Muscle layer of duodenum (tissue), 2 donors: ENCODE data around the gene FAM162A.

ENCODE experiments used
- H3K27ac ChIP-seq: one replicate; pipeline ENCODE4 v1.7.0; 2013; ENCODE audit warnings: mild to moderate bottlenecking, low read length
- H3K27me3 ChIP-seq: one replicate; pipeline ENCODE4 v1.7.0; 2013; ENCODE audit warnings: low read depth, mild to moderate bottlenecking, control low read depth, low read length
- H3K36me3 ChIP-seq, 2 donors: one replicate each; pipeline ENCODE4 v1.7.0; 2013; ENCODE audit warnings: low read length in 2 of 2, control low read depth in 1 of 2, mild to moderate bottlenecking in 1 of 2; ENCODE audit not compliant: insufficient read depth in 2 of 2, control insufficient read depth in 1 of 2
- H3K4me1 ChIP-seq, 2 donors: one replicate each; pipeline ENCODE4 v1.7.0; 2013; ENCODE audit warnings: low read length in 2 of 2, mild to moderate bottlenecking in 2 of 2, control low read depth in 1 of 2, moderate library complexity in 1 of 2; ENCODE audit not compliant: insufficient read depth in 2 of 2, control insufficient read depth in 1 of 2
- H3K4me3 ChIP-seq, 2 donors: one replicate each; pipeline ENCODE4 v1.7.0; 2013; ENCODE audit warnings: low read length in 2 of 2, low read depth in 1 of 2, mild to moderate bottlenecking in 1 of 2
- H3K9me3 ChIP-seq, 2 donors: one replicate each; pipeline ENCODE4 v1.7.0; 2013; ENCODE audit warnings: low read length in 2 of 2, control low read depth in 1 of 2, mild to moderate bottlenecking in 1 of 2; ENCODE audit not compliant: control insufficient read depth in 1 of 2
- donor health status: healthy.

The FAM162A gene

DNA sequence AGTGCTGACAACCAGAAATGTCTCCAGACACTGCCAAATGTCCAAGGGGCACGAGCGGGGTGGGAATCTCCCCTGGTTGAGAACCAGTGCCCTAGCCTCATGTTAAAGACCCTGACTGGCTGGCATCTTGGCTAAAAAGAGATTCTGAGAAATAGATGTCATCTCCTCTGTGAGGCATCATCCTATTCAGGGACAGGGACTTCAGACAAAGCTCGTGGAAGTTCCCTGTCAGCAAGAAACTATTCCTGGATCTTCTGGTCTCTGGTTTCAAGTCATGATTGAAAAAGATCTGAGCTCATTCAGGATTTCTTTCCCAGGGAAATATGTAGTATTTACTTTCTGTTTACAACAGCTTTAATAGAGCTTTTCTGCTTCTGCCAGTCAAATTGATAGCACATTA lies 21.0 kb downstream of the FAM162A start:
- no peaks in the 10 kb centered on the region for H3K4me1 ChIP-seq
- no peaks in the 10 kb centered on the region for H3K27me3 ChIP-seq
- H3K9me3 ChIP-seq = no peaks in the 10 kb centered on the region
- H3K27ac ChIP-seq = no peak overlapping the region
- no peak overlapping the region for H3K4me3 ChIP-seq
- H3K36me3 ChIP-seq = peaks cover 44 to 73% of the 10 kb centered on the region in 2 donors

DNA sequence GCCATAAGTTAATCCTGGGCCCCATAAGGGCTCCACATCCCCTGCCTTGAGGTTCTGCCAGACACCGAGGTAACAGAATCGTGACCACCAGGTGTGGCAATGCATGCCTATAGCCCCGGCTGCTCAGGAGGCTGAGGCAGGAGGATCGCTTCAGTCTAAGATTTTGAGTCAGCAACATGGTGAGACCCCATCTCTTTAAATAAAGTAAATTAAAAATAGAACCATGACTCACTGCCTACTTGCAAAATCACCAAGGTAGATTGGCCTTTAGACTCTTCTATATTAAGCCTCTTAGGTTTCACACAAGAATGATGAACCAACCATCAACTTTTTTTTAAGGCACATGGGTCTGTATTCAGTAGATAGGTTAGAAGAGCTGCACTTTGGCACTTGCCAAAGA lies 22.2 kb downstream of the FAM162A start:
- no peak overlapping the region for H3K27ac ChIP-seq
- no peaks in the 10 kb centered on the region for H3K4me1 ChIP-seq
- peaks cover 49 to 84% of the 10 kb centered on the region in 2 donors for H3K36me3 ChIP-seq

DNA sequence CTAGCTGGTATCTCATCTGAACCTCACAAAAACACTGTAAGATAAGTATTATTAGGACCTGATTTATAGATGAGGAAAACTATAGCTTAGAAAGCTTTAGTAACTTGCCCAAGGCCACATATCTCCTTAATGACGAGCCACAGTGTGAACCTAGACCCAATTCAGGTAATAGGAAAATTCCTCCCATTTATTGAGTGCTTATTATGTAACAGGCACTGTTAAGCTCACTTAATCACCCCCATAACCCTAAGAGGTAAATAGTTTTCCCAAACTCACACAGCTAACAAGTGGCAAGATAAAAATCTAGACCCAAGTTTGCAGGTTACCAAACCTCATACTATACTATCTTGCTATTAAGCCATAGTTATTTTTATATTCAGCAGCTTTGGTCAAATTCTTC lies 24.0 kb downstream of the FAM162A start:
- Histone ChIP-seq H3K4me3 (no peak overlapping the region), H3K4me1 (no peaks in the 10 kb centered on the region), H3K36me3 (peaks cover 53 to 87% of the 10 kb centered on the region in 2 donors), H3K27ac (no peak overlapping the region), H3K27me3 (no peaks in the 10 kb centered on the region), H3K9me3 (no peaks in the 10 kb centered on the region)

More for the DNA sequence above, 22.2 kb downstream of the FAM162A start:
- Histone ChIP-seq H3K9me3 (no peaks in the 10 kb centered on the region), H3K4me3 (no peak overlapping the region), H3K27me3 (no peaks in the 10 kb centered on the region)

DNA sequence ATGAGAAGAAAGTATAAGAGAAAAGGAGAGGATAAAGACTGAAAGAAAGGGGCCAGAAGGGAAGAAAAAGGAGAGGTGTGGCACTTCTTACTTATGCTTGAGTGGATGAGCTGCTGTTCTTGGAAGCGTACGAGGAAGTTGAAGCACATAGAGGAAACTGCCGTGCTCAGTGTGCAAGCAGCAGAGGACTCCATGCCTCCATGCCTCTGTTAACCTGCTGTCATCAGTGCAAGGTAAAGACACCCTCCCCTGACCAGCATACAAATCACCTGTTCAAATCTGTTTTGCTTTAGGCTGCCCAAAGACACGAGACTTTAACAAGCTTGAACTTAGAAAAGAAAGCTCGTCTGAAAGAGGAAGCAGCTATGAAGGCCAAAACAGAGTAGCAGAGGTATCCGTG lies 25.5 kb downstream of the FAM162A start:
- H3K36me3 ChIP-seq = peaks cover 41 to 72% of the 10 kb centered on the region in 2 donors
- no peak overlapping the region for H3K27ac ChIP-seq
- H3K4me3 ChIP-seq = no peak overlapping the region
- no peaks in the 10 kb centered on the region for H3K9me3 ChIP-seq
- H3K27me3 ChIP-seq = no peaks in the 10 kb centered on the region
- H3K4me1 ChIP-seq = peaks cover 0 to 6% of the 10 kb centered on the region in 2 donors

DNA sequence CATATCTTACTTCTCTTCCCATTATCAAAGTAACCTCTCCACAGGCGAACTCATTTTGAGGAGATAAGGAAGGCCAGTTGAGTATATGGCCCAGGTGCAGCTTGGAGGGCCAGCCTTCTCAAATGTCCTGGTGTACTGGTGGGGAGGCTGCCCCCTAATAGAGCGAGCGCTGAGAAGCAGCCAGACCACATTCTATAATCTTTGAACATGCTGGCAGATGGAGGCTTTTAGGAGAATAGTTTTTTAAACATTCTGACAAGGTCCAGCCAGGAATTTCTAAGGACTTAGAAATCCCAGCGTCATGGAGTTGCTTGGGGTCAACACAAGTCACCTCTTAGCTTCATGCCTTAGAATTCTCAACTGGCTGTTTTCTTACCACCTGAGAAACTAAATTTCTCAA lies 26.1 kb downstream of the FAM162A start:
- Histone ChIP-seq H3K36me3 (peaks cover 37 to 66% of the 10 kb centered on the region in 2 donors), H3K4me3 (no peak overlapping the region), H3K27me3 (no peaks in the 10 kb centered on the region), H3K9me3 (no peaks in the 10 kb centered on the region), H3K4me1 (peaks cover under 1 to 13% of the 10 kb centered on the region in 2 donors), H3K27ac (no peak overlapping the region)

DNA sequence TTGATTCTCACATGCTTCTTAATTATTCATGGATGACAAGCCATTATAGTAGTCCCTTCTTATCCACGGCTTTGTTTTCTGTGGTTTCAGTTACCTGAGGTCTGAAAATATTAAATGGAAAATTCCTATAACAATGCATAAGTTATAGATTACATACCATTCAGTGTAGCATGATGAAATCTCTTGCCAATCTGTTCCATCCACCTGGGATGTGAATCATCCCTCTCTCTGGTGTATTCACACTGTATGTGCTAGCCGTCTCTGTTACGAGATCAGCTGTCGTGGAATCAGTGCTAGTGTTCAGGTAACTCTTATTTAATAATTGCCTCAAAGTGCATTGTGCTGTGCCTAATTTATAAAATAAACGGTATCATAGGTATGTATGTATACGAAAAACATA lies 26.7 kb downstream of the FAM162A start:
- Histone ChIP-seq H3K9me3 (no peaks in the 10 kb centered on the region), H3K27ac (no peak overlapping the region), H3K4me3 (no peak overlapping the region), H3K27me3 (no peaks in the 10 kb centered on the region), H3K4me1 (peaks cover 4 to 17% of the 10 kb centered on the region in 2 donors), H3K36me3 (peaks cover 32 to 60% of the 10 kb centered on the region in 2 donors)

DNA sequence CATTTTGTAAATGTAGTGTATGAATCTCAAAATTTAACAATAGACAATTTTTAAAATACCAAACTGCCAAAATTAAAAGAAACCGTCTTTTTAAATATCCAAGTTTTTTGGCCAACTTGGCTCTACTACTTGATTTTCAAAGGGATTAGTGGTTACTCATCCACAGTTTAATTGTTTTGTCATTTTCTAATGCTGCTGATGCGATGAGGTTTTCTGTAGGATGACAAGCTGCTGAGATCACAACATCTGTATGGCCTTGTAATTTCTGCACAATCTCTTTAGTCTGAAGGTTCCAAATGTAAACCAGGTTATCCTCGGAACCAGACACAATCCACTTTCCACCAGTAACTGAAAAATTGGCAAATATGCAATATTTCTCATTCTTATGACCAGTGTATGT lies 30.4 kb downstream of the FAM162A start:
- Histone ChIP-seq H3K9me3 (no peaks in the 10 kb centered on the region), H3K4me1 (peaks cover 4 to 25% of the 10 kb centered on the region in 2 donors), H3K4me3 (no peak overlapping the region), H3K27ac (no peak overlapping the region), H3K36me3 (peaks cover 15 to 24% of the 10 kb centered on the region in 2 donors), H3K27me3 (no peaks in the 10 kb centered on the region)

DNA sequence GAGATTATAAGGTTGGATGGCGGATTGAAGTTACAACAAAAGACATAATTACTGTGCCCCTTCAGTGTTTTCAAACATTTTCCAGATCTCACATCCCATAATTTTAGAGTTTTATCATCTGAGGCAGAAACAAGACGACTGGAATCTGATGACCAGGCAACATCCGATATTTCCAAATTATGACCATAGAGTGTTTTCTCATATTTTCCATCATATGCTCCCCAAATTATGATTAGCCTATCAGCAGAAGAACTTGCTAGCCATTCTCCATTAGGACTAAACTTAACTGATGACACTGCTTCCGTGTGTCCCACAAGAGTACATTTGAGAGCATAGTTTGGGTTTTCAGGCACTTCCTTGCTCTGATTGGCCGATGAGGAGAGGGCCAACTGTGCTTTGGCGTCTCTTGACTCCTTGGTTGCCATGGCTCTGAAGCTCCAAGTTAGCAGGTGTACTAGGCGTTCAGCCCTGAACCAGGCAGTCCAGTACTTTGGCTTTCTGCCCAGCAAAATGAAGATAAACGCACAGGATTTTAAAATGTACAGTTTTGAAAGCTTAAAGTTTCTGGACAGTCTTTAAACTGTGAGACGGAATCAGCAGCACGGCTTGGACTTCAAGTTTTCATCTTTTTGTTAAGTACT lies 31.2 kb downstream of the FAM162A start:
- Histone ChIP-seq H3K27ac (peak overlapping the region; percentile 90), H3K4me1 (peaks cover 4 to 25% of the 10 kb centered on the region in 2 donors), H3K36me3 (peaks cover 10 to 16% of the 10 kb centered on the region in 2 donors)

DNA sequence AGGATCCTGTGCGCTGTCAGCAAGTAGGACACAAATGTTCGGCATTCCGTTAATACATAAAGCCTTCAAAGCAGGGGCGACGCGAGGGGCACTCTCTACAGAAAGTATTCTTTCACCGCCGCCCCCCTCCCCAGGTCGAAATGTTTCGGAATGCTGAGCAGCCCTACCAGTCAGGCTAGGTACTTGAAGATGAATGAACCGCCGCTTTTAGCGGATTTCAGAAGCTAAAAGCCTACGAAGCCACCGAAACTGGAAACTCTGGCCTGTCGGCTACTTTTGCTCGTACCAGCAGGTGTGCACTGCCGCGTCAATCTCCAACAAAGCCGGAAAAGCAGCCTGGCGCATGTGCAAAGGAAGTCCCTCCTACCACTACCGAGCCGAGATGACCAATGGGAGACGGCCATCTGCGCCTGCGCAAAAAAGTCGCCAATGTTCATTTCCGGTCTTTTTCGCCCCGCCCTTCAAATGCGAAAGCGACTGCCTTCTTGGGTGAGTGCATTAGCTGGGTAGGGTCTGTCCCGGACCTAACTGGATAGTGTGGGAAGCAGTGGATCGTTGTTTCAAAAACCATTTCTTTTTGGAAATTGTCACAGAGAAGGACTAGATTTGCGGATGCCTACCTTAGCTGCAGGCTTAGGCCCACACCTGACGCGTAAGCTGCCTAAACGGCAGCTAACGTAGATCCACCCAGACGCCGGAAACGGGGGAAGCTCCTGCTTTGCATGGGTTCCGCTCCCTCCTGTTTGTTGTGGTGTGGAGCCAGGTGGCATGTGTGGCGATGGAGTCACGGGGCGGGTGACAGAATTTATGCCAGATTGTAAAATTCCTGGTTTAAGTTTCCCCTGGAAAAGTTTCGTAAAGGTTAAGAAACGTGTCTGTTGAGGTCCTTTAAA lies 32.0 kb downstream of the FAM162A start, which contains the start of gene WDR5B:
Gene WDR5B (minus strand): TSS at position 301 of the 893 bp plus-strand sequence. CDS start 534 bp downstream, outside the sequence.
- H3K27ac ChIP-seq = peak within 1 kb of the TSS; percentile 90
- peaks cover 4 to 25% of the 10 kb centered on the region in 2 donors for H3K4me1 ChIP-seq
- peaks cover 7 to 8% of the 10 kb centered on the region in 2 donors for H3K36me3 ChIP-seq
- H3K27me3 ChIP-seq = no peaks in the 10 kb centered on the region
- H3K4me3 ChIP-seq = peak within 1 kb of the TSS; percentile 86 to 94
- no peaks in the 10 kb centered on the region for H3K9me3 ChIP-seq

More for the DNA sequence above, 31.2 kb downstream of the FAM162A start:
- Histone ChIP-seq H3K27me3 (no peaks in the 10 kb centered on the region), H3K4me3 (peak overlapping the region; percentile 86 to 94), H3K9me3 (no peaks in the 10 kb centered on the region)

DNA sequence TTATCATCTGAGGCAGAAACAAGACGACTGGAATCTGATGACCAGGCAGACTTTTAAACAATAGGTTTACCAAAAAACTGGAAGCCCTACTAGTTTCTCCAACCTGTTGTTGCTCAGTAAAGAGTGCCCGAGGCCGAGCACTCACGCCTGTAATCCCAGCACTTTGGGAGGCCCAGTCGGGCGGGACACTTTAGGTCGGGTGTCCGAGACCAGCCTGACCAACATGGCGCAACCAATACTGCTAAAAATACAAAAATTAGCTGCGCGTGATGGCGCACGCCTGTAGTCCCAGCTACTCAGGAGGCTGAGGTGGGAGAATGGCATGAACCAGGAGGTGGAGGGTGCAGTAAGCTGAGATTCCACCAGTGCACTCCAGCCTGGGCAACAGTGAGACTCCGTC lies 33.0 kb downstream of the FAM162A start:
- Histone ChIP-seq H3K27ac (peak overlapping the region; percentile 90), H3K36me3 (peaks cover 7% of the 10 kb centered on the region in 2 donors), H3K27me3 (no peaks in the 10 kb centered on the region), H3K4me3 (peak overlapping the region; percentile 86 to 94), H3K9me3 (no peaks in the 10 kb centered on the region), H3K4me1 (peaks cover 4 to 25% of the 10 kb centered on the region in 2 donors)

DNA sequence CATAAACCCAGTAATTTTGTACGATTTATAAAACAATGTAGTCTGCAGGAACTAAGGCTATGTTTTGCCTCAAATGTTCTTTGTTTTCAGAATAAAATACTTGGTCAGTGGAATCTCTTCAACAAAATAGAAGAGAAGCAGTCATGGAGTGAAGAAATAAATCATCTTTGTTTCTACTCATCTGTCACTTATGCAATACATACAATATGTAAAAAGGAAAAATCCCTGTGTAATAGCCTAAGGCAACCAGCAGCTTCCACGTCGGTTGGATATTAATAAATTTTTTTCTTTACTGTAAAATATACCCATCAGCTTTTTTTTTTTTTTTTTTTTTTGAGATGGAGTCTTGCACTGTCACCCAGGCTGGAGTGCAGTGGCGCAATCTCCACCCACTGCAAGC lies 37.1 kb downstream of the FAM162A start:
- Histone ChIP-seq H3K9me3 (no peaks in the 10 kb centered on the region), H3K36me3 (peaks cover 17 to 34% of the 10 kb centered on the region in 2 donors), H3K4me1 (peaks cover 0 to 8% of the 10 kb centered on the region in 2 donors), H3K27me3 (no peaks in the 10 kb centered on the region), H3K27ac (no peak overlapping the region), H3K4me3 (no peak overlapping the region)
